HepG2 (cell line): ENCODE results near the gene TIMM10.

Experiments used
- BCL6 ChIP-seq: IDR thresholded peaks from 2 replicates; pipeline ENCODE4 v1.6.1; 2016; ENCODE audit warnings: missing genetic modification reagents, missing compliant biosample characterization
- HMG20B ChIP-seq: conservative IDR thresholded peaks from 2 replicates; pipeline ENCODE4 v1.6.1; 2016; ENCODE audit warnings: missing genetic modification reagents, missing compliant biosample characterization
- PHF8 ChIP-seq: sonication (generic); formaldehyde crosslinking; IDR thresholded peaks from 2 replicates; pipeline ENCODE4 v1.5.0; 2020; ENCODE audit warnings: missing genetic modification reagents
- POLR2AphosphoS5 ChIP-seq: IDR thresholded peaks from 2 replicates; pipeline ENCODE4 v1.6.1; 2012; ENCODE audit warnings: low read depth, low read length

DNA sequence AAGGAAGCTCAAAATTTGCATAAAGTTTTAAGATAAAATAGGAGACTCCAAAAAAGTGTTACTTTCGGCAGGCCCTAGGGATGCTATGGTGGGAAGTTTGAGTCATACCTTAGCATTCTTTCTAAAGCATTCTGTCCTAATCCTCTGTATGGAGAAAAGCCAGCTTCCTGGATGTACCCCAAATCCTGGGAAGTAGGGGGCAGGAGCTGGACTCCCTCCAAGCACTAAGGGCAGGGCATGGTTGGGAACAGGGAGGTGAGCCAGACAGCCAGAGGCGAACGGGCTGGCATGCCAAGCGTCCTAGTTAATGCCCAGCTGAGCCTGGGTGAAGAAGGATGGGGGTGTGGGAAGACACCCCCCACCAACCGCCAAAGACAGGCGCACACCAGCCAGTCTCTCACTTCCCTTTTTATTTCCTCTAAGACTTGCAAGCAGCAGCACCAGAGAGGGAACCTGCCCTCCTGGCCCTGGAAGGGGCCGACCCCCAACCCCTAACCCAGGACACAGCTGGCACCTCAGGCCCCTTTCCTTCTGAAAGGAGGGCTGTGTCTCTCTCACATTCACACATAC lies 46.3 kb downstream of the TIMM10 start:
- TF ChIP-seq HMG20B (no peak), PHF8 (CRISPR knock-in tag) (no peak), POLR2AphosphoS5 (no peak), BCL6 (CRISPR knock-in tag) (no peak)
